HepG2 (cell line): ENCODE results near the gene ARHGDIA. TPM values are rescaled to one million over a fixed set of nuclear protein-coding genes. Genes with fewer than 3 reads are reported as not detected.

Experiments
- ARNT2 ChIP-seq: sonication (generic); formaldehyde crosslinking; IDR thresholded peaks from 2 replicates; pipeline ENCODE4 v1.8.0; 2022; ENCODE audit warnings: mild to moderate bottlenecking, low read depth, missing genetic modification reagents, moderate library complexity
- ATF7-NPFF ChIP-seq: sonication (generic); formaldehyde crosslinking; IDR thresholded peaks from 2 replicates; pipeline ENCODE4 v1.8.1; 2023; ENCODE audit warnings: mild to moderate bottlenecking, low read depth, missing genetic modification reagents, moderate library complexity
- BRCA1 ChIP-seq: sonication (generic); formaldehyde crosslinking; IDR thresholded peaks from 2 replicates; pipeline ENCODE4 v1.4.0; 2020; ENCODE audit warnings: missing genetic modification reagents
- EED ChIP-seq: sonication (generic); formaldehyde crosslinking; IDR thresholded peaks from 2 replicates; pipeline ENCODE4 v1.5.0; 2020; ENCODE audit warnings: mild to moderate bottlenecking, missing genetic modification reagents
- GTF3A ChIP-seq: sonication (generic); formaldehyde crosslinking; conservative IDR thresholded peaks from 2 replicates; pipeline ENCODE4 v1.4.0; 2020; ENCODE audit warnings: mild to moderate bottlenecking, missing genetic modification reagents
- HCFC1 ChIP-seq: fragments of 150-350 bp; IDR thresholded peaks from 2 replicates; pipeline ENCODE4 v1.6.1; 2014; ENCODE audit warnings: low read depth, low read length
- KLF13 ChIP-seq: sonication (generic); formaldehyde crosslinking; IDR thresholded peaks from 2 replicates; pipeline ENCODE4 v1.4.0; 2020; ENCODE audit warnings: mild to moderate bottlenecking, missing genetic modification reagents
- KLF6 ChIP-seq: IDR thresholded peaks from 2 replicates; pipeline ENCODE4 v1.8.0; 2016; ENCODE audit warnings: missing biosample characterization, missing genetic modification reagents
- MTA1 ChIP-seq: sonication (generic); formaldehyde crosslinking; IDR thresholded peaks from 2 replicates; pipeline ENCODE4 v1.4.0; 2020; ENCODE audit warnings: missing genetic modification reagents, mild to moderate bottlenecking, borderline replicate concordance
- RAD21 ChIP-seq: fragments of 450-650 bp; formaldehyde crosslinking; IDR thresholded peaks from 2 replicates; pipeline ENCODE4 v1.5.0; 2020; ENCODE audit warnings: mild to moderate bottlenecking
- TFDP1 ChIP-seq: IDR thresholded peaks from 2 replicates; pipeline ENCODE4 v1.6.1; 2016; ENCODE audit warnings: missing compliant biosample characterization, missing genetic modification reagents, borderline replicate concordance
- TFE3 ChIP-seq: IDR thresholded peaks from 2 replicates; pipeline ENCODE4 v1.6.1; 2016
- THAP7 ChIP-seq: sonication (generic); formaldehyde crosslinking; IDR thresholded peaks from 2 replicates; pipeline ENCODE4 v1.8.1; 2023; ENCODE audit warnings: mild to moderate bottlenecking, missing genetic modification reagents
- ZNF3 ChIP-seq: IDR thresholded peaks from 2 replicates; pipeline ENCODE4 v1.7.0; 2017; ENCODE audit warnings: inconsistent platforms
- ZNF446 ChIP-seq: sonication (generic); formaldehyde crosslinking; IDR thresholded peaks from 2 replicates; pipeline ENCODE4 v1.5.0; 2020; ENCODE audit warnings: mild to moderate bottlenecking, missing genetic modification reagents
- ZNF530 ChIP-seq: sonication (generic); formaldehyde crosslinking; IDR thresholded peaks from 2 replicates; pipeline ENCODE4 v1.5.0; 2020; ENCODE audit warnings: low read depth, mild to moderate bottlenecking, missing genetic modification reagents
- ZNF563 ChIP-seq: sonication (generic); formaldehyde crosslinking; IDR thresholded peaks from 2 replicates; pipeline ENCODE4 v1.8.0; 2022; ENCODE audit warnings: mild to moderate bottlenecking, moderate library complexity, missing genetic modification reagents
- ZNF687 ChIP-seq: sonication (generic); formaldehyde crosslinking; IDR thresholded peaks from 2 replicates; pipeline ENCODE4 v1.5.1; 2020; ENCODE audit warnings: mild to moderate bottlenecking, missing genetic modification reagents, moderate library complexity
- polyA plus RNA-seq, 8 experiments: library from polyadenylated mRNA; depleted of rRNA in 3 of 8; stranded (reverse) in 7 of 8; unstranded in 1 of 8; fragments of >200 nt; fragmentation: Illumina TruSeq in 4 of 8; extraction: Trizol in 4 of 8; gene quantifications; 2 replicates each; pipeline versions ENCODE4 v1.2.1 to v1.2.3, GENCODE V29; 2011 to 2016; ENCODE audit warnings: low read depth in 4 of 8, missing spikeins in 1 of 8, mixed read lengths in 1 of 8; ENCODE audit not compliant: insufficient read depth in 1 of 8
- total RNA-seq, 5 experiments: library from RNA; depleted of rRNA; stranded (reverse); fragments of >200 nt; fragmentation: Illumina TruSeq; extraction: Trizol; gene quantifications; 2 replicates each; pipeline ENCODE4 v1.2.3, GENCODE V29; 2016; ENCODE audit warnings: low read depth in 1 of 5

Gene ARHGDIA
- total and polyA plus RNA-seq, 2 of the 13 experiments (the other 11 are each of a cell fraction or from before 2014, with no cell fraction given) = 40.0 to 64.0 TPM

- no peak for TF ChIP-seq BRCA1 (CRISPR knock-in tag)
- TF ChIP-seq RAD21 (CRISPR knock-in tag) = peak; percentile 66
- peak; percentile 47; the same call in 1 of the 2 replicates for TF ChIP-seq ZNF446
- TF ChIP-seq KLF6 (CRISPR knock-in tag) = peak; percentile 76; the same call in 1 of the 2 replicates
- TF ChIP-seq TFE3 (CRISPR knock-in tag) = no peak
- 0 out of 2 replicates have a peak, but pooled peaks have one; percentile 16 for TF ChIP-seq MTA1 (CRISPR knock-in tag)
- 0 out of 2 replicates have a peak, but pooled peaks have one; percentile 23 for TF ChIP-seq GTF3A
- TF ChIP-seq ZNF687 = peak; percentile 58
- TF ChIP-seq ARNT2 (CRISPR knock-in tag) = peak; percentile 88; the same call in 1 of the 2 replicates
- no peak for TF ChIP-seq ZNF3
- TF ChIP-seq THAP7 (CRISPR knock-in tag) = 0 out of 2 replicates have a peak, but pooled peaks have one; percentile 20
- TF ChIP-seq ATF7-NPFF = peak; percentile 44
- peak; percentile 11; the same call in 1 of the 2 replicates for TF ChIP-seq HCFC1
- peak; percentile 56; the same call in 1 of the 2 replicates for TF ChIP-seq ZNF563 (CRISPR knock-in tag)
- TF ChIP-seq TFDP1 = peak; percentile 44; the same call in 1 of the 2 replicates
- no peak for TF ChIP-seq KLF13 (CRISPR knock-in tag)
- no peak for TF ChIP-seq ZNF530 (CRISPR knock-in tag)
- 0 out of 2 replicates have a peak, but pooled peaks have one; percentile 24 for TF ChIP-seq EED (CRISPR knock-in tag)
- TF ChIP-seq, all 625 proteins: peak for 124
Observed at GRCh38 chr17:81917565-81918332, 46.6 kb upstream of the ARHGDIA start, which contains the start of gene SIRT7 (continued).
